Measurements from ENCODE around the gene PLSCR4. TPM values are rescaled to one million over a fixed set of nuclear protein-coding genes. Genes with fewer than 3 reads are reported as not detected.
A peak's percentile ranks its signal among the peaks of the same experiment; 100 is the strongest.

PLSCR4 gene
- total RNA-seq, 1 donor from 2014 or later = 1.0 TPM

- TF ChIP-seq EZH2 (IDR thresholded peaks at IDR 0.05) (no peak), CTCF (IDR thresholded peaks at IDR 0.05) (no peak), EZH2phosphoT487 (IDR thresholded peaks at IDR 0.05) (no peak)
- Mint-ChIP-seq H3K27ac (no peak overlapping the region), H3K36me3 (no peaks in the 10 kb centered on the region), H3K9me3 (no peaks in the 10 kb centered on the region), H3K4me1 (no peaks in the 10 kb centered on the region), H3K27me3 (ENCODE audit: insufficient read depth, low read depth) (no peaks in the 10 kb centered on the region), H3K4me3 (no peak overlapping the region)
- Histone ChIP-seq H4K20me1 (ENCODE audit: low read depth) (no peaks in the 10 kb centered on the region), H2AFZ (replicated peaks) (no peak overlapping the region), H3K4me1 (no peaks in the 10 kb centered on the region), H3K9ac (no peak overlapping the region), H3K27ac (no peak overlapping the region), H3K36me3 (no peaks in the 10 kb centered on the region), H3K4me2 (no peak overlapping the region), H3K79me2 (ENCODE audit: low read depth) (no peaks in the 10 kb centered on the region), H3K4me3 (no peak overlapping the region), H3K27me3 (no peaks in the 10 kb centered on the region), H3K9me3 (ENCODE audit: low read depth) (no peaks in the 10 kb centered on the region), H3F3A (ENCODE audit: low read depth) (no peaks in the 10 kb centered on the region)
- DNase-seq (ENCODE audit: low spot score) = peak; percentile 33
Observed at GRCh38 chr3:146142757-146143156, 108.1 kb downstream of the PLSCR4 start.

Other genes with a start within 250 kb of the PLSCR4 start
- gene PLOD2, start 89.9 kb downstream of the PLSCR4 start, total RNA-seq (ENCODE audit: low replicate concordance) = 8.3 and 29.2 TPM in 2 replicates
- not detected in 2 replicates for gene PLSCR2, start 218.5 kb upstream of the PLSCR4 start, total RNA-seq (ENCODE audit: low replicate concordance)